Panc1 (cell line): Measurements from ENCODE around the gene AMZ1.

Experiments
- CTCF ChIP-seq: fragments of 450-650 bp; IDR thresholded peaks from 2 replicates; pipeline ENCODE4 v1.5.1; 2017; ENCODE audit warnings: mild to moderate bottlenecking
- POLR2AphosphoS5 ChIP-seq: IDR thresholded peaks from 2 replicates; pipeline ENCODE4 v1.6.1; 2012; ENCODE audit warnings: mild to moderate bottlenecking, low read depth, low read length, moderate library complexity
- REST ChIP-seq, 2 experiments: IDR thresholded peaks; 2 replicates each; pipeline ENCODE4 v1.6.1; 2011 to 2012; ENCODE audit warnings: low read depth in 2 of 2, control low read depth in 1 of 2, low read length in 1 of 2, mild to moderate bottlenecking in 1 of 2, moderate library complexity in 1 of 2; ENCODE audit not compliant: insufficient read depth in 1 of 2

- TF ChIP-seq REST (IDR thresholded peaks at IDR 0.05; ENCODE audit: insufficient read depth in 1 of 2, low read depth in 2 of 2, low read length in 1 of 2) (no peak), CTCF (no peak), POLR2AphosphoS5 (no peak)
Observed at GRCh38 chr7:2755531-2755930, 67.5 kb downstream of the AMZ1 start.
